Natural killer cell treated with Interleukin-12 subunit alpha and Interleukin-12 subunit beta and Interleukin-15 and Interleukin-18, amount 100 ng/mL, for 72 hours (primary cell): Measurements from ENCODE around the gene SPATA22. TPM values are rescaled to one million over a fixed set of nuclear protein-coding genes. Genes with fewer than 3 reads are reported as not detected.

Experiments
- total RNA-seq, 2 donors: library from RNA; stranded (reverse); gene quantifications; one replicate each; pipeline ENCODE4 v1.2.3, GENCODE V29; 2022

Gene SPATA22
- total RNA-seq, 2 donors from 2014 or later = not detected

Other genes starting within 250 kb of the SPATA22 start
- under 1 TPM in 1 of 2 donors, not detected in 1; 0.57 TPM for gene OR3A1, start 173.5 kb downstream of the SPATA22 start, total RNA-seq
- gene OR3A2, start 85.5 kb downstream of the SPATA22 start, total RNA-seq = 1 to 10 TPM in 1 of 2 donors, not detected in 1; 2.6 TPM
- gene OR1E1, start 73.4 kb downstream of the SPATA22 start, total RNA-seq = not detected
- not detected for gene OR3A3, start 60.4 kb downstream of the SPATA22 start, total RNA-seq
- gene OR1E2, start 38.0 kb downstream of the SPATA22 start, total RNA-seq = not detected
- not detected for gene ASPA, start 4.2 kb upstream of the SPATA22 start, total RNA-seq
- 1 to 10 TPM; 6.5 to 9.7 TPM for gene TRPV3, start 86.0 kb upstream of the SPATA22 start, total RNA-seq
- 100 to 1,000 TPM in 1 of 2 donors, 10 to 100 TPM in 1; 94.3 to 123 TPM for gene TRPV1, start 137.6 kb upstream of the SPATA22 start, total RNA-seq
- 100 to 1,000 TPM in 1 of 2 donors, 10 to 100 TPM in 1; 67.2 to 121 TPM for gene SHPK, start 164.4 kb upstream of the SPATA22 start, total RNA-seq
- gene CTNS, start 164.9 kb upstream of the SPATA22 start, total RNA-seq = 10 to 100 TPM; 11.1 to 24.5 TPM
- 100 to 1,000 TPM; 135 to 204 TPM for gene TAX1BP3, start 196.8 kb upstream of the SPATA22 start, total RNA-seq
- gene EMC6, start 197.0 kb upstream of the SPATA22 start, total RNA-seq = 10 to 100 TPM; 43.7 to 56.2 TPM
- gene P2RX5, start 224.3 kb upstream of the SPATA22 start, total RNA-seq = 1,000 to 10,000 TPM; 2,596 to 3,366 TPM